ENCODE results near the gene RALGAPA2. TPM values are rescaled to one million over a fixed set of nuclear protein-coding genes. Genes with fewer than 3 reads are reported as not detected.

RALGAPA2 gene
- total RNA-seq, 1 donor = 5.6 TPM

DNA sequence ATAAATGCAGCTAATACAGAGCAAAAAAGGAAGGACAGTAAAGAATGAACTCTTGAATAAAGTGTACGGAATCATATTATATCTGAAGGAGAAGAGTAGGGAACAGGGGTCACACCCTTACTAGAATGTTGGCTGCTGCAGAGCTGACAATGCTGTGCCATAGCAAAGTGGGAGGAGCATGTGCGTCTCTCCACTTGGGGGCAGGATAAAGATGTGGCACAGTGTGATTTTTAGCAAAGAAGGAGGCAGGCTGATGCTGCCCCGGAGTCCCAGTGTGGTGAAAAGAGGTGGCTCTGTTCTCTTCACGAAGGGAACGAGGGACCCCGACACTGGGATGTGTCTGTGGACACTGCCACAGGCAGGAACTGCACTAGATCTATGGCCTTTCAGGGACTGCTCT, 277.0 kb downstream of the RALGAPA2 start:
- no peak overlapping the region for H3K4me3 ChIP-seq (ENCODE audit: low read depth, low read length)
- TF ChIP-seq CTCF (IDR thresholded peaks at IDR 0.05; ENCODE audit: insufficient read depth, low read depth, low read length) = no peak
- DNase-seq (ENCODE audit: low read depth) = no peak

- no peak for TF ChIP-seq CTCF (IDR thresholded peaks at IDR 0.05; ENCODE audit: insufficient read depth, low read depth, low read length)
- no peak overlapping the region for H3K4me3 ChIP-seq (ENCODE audit: low read depth, low read length)
- no peak for DNase-seq (ENCODE audit: low read depth)
Measured at GRCh38 chr20:20432618-20433286, 279.7 kb downstream of the RALGAPA2 start.

- no peak for TF ChIP-seq CTCF (IDR thresholded peaks at IDR 0.05; ENCODE audit: insufficient read depth, low read depth, low read length)
- DNase-seq (ENCODE audit: low read depth) = no peak
- no peak overlapping the region for H3K4me3 ChIP-seq (ENCODE audit: low read depth, low read length)
Measured at GRCh38 chr20:20430066-20430465, 282.4 kb downstream of the RALGAPA2 start.

DNA sequence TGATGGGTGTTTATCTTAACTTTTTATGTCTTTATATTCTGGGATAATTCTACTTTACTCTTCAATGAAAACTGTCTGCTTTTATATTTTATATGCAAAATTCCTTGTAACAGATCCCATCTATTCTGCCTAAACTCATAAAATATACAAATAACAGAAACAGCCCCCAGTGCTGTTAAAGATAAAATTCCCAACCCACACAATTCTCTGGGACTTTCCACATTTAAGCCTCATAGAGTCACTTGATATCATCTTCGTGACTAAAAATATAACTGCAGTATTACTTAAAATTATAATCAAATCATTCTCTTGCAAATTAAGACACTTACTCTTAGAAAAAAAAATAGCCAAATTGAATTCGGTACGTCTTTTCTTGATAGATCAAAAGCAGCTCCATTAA, 284.4 kb downstream of the RALGAPA2 start:
- no peak for TF ChIP-seq CTCF (IDR thresholded peaks at IDR 0.05; ENCODE audit: insufficient read depth, low read depth, low read length)
- no peak overlapping the region for H3K4me3 ChIP-seq (ENCODE audit: low read depth, low read length)
- no peak for DNase-seq (ENCODE audit: low read depth)

DNA sequence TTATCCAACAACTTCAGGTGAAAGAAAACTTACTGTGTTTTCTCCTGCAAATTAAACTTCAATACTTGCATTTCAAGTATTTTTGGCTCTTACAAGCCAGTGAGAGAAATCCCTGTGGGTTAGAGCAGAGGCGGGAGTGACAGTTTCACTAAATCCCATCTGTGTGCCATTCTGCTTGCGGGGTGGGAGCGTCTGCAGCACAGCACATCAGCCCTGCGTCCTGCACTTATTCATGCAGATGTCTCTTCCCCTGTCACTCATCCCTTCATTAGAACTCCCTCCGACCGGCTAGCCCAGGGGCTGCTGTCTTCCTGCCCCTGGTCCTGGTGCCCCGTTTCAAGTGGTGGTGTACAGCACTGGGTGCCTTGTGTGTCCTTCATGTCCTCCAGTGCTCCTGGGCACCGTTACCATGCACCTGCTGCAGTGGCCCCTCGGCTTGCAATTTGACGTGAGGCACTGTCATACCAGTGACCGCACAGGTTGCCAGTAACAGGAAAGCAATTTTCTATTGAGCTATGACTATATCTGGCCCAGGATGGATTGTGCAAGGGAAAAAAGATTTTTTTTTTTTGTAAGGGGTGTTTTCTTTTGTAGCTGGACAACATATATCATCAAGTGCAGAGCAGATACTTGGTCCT, 285.1 kb downstream of the RALGAPA2 start:
- no peak for DNase-seq (ENCODE audit: low read depth)
- TF ChIP-seq CTCF (IDR thresholded peaks at IDR 0.05; ENCODE audit: insufficient read depth, low read depth, low read length) = no peak
- no peak overlapping the region for H3K4me3 ChIP-seq (ENCODE audit: low read depth, low read length)

DNA sequence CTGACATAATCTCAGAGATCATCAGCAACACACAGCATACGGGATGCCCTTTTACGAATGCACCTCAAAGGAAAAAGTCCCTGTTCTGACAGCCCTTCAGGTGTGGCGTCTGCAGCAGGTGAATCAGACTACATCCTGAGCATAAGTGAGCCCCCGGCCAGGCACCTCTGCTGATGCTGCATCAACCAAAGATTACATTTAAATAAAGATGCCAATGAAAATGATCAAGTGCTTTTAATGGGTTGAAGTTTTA, 285.9 kb downstream of the RALGAPA2 start:
- no peak for TF ChIP-seq CTCF (IDR thresholded peaks at IDR 0.05; ENCODE audit: insufficient read depth, low read depth, low read length)
- DNase-seq (ENCODE audit: low read depth) = no peak
- H3K4me3 ChIP-seq (ENCODE audit: low read depth, low read length) = no peak overlapping the region
